Panc1 (cell line): Measurements from ENCODE around the gene TPD52L1. TPM values are rescaled to one million over a fixed set of nuclear protein-coding genes. Genes with fewer than 3 reads are reported as not detected.

Source experiments
- ATAC-seq: fragments of 200-7000 bp; cut with Tn5 transposase; 2 replicates; pipeline ENCODE4 v1.9.1; 2020; ENCODE audit warnings: mild to moderate bottlenecking, moderate library complexity
- BruUV-seq: library from RNA; stranded (reverse); fragments of 400-500 nt; replicated peaks from 2 replicates; lab custom pipeline; 2021; lab: Mats Ljungman, UMichigan
- CTCF ChIA-PET: fragments of 300-600 bp; sonication (Branson Sonifier 250); formaldehyde crosslinking; loops from one replicate; lab custom pipeline; 2022; ENCODE audit warnings: antibody characterized with exemption; lab: Charles Lee
- POLR2A ChIA-PET: fragments of 300-600 bp; sonication (Branson Sonifier 250); formaldehyde crosslinking; loops from one replicate; lab custom pipeline; 2022; ENCODE audit warnings: antibody characterized with exemption; lab: Charles Lee
- DNase-seq: peaks from one replicate; pipeline ENCODE4 v3.0.0-alpha.2; 2010; ENCODE audit warnings: low read depth, low spot score
- H3K27ac ChIP-seq: 2 replicates; pipeline ENCODE4 v1.5.1; 2011; ENCODE audit warnings: mild to moderate bottlenecking, low read length, inconsistent platforms
- H3K27me3 ChIP-seq: fragments of 200-500 bp; sonication (Bioruptor generic); 2 replicates; pipeline ENCODE4 v1.6.0; 2014; ENCODE audit warnings: low read length, inconsistent platforms; ENCODE audit not compliant: control insufficient read depth, insufficient read depth
- H3K36me3 ChIP-seq: fragments of 200-500 bp; sonication (Bioruptor generic); 2 replicates; pipeline ENCODE4 v1.5.1; 2014; ENCODE audit warnings: inconsistent platforms, mild to moderate bottlenecking, low read length, moderate library complexity; ENCODE audit not compliant: control insufficient read depth, insufficient read depth
- H3K4me1 ChIP-seq: 2 replicates; pipeline ENCODE4 v1.5.1; 2011; ENCODE audit warnings: inconsistent platforms, mild to moderate bottlenecking, low read length, moderate library complexity; ENCODE audit not compliant: control insufficient read depth, insufficient read depth
- H3K4me3 ChIP-seq, 2 experiments: 2 replicates each; pipeline ENCODE4 v1.5.1; 2011 to 2012; ENCODE audit warnings: low read depth in 2 of 2, low read length in 2 of 2, mild to moderate bottlenecking in 2 of 2, inconsistent platforms in 1 of 2, moderate library complexity in 1 of 2
- H3K9me3 ChIP-seq: fragments of 200-500 bp; sonication (Bioruptor generic); 2 replicates; pipeline ENCODE4 v1.5.1; 2014; ENCODE audit warnings: low read depth, mild to moderate bottlenecking, inconsistent platforms, low read length, moderate library complexity; ENCODE audit not compliant: control insufficient read depth, insufficient read depth
- CTCF ChIP-seq: fragments of 450-650 bp; IDR thresholded peaks from 2 replicates; pipeline ENCODE4 v1.5.1; 2017; ENCODE audit warnings: mild to moderate bottlenecking
- POLR2AphosphoS5 ChIP-seq: IDR thresholded peaks from 2 replicates; pipeline ENCODE4 v1.6.1; 2012; ENCODE audit warnings: mild to moderate bottlenecking, low read depth, low read length, moderate library complexity
- REST ChIP-seq, 2 experiments: IDR thresholded peaks; 2 replicates each; pipeline ENCODE4 v1.6.1; 2011 to 2012; ENCODE audit warnings: low read depth in 2 of 2, control low read depth in 1 of 2, low read length in 1 of 2, mild to moderate bottlenecking in 1 of 2, moderate library complexity in 1 of 2; ENCODE audit not compliant: insufficient read depth in 1 of 2
- SIN3A ChIP-seq: IDR thresholded peaks from 2 replicates; pipeline ENCODE4 v1.6.1; 2012; ENCODE audit warnings: low read depth, mild to moderate bottlenecking, low read length, moderate library complexity, borderline replicate concordance; ENCODE audit not compliant: insufficient read depth
- TCF7L2 ChIP-seq: IDR thresholded peaks from 2 replicates; pipeline ENCODE4 v1.6.1; 2011; ENCODE audit warnings: mild to moderate bottlenecking, low read depth, low read length, inconsistent platforms
- in situ Hi-C: cut with HindIII; loops from 2 replicates; pipeline ENCODE4 v1.10.0; 2016; ENCODE audit warnings: low sequenced_read_pairs, low pct_unique_long_range_greater_than_20kb
- intact Hi-C: fragments of 100-400 bp; cut with micrococcal nuclease; formaldehyde crosslinking; loops from one replicate; pipeline ENCODE4 v1.10.0; 2022; ENCODE audit not compliant: unreplicated experiment
- total RNA-seq: library from RNA; stranded (reverse); gene quantifications from one replicate; pipeline ENCODE4 v1.2.1, GENCODE V29; 2021; ENCODE audit not compliant: unreplicated experiment

The TPD52L1 gene
- total RNA-seq, 1 experiment from 2014 or later: 2.9 TPM

GRCh38 chr6:125269328-125269985 is 115.9 kb downstream of the TPD52L1 start:
- ATAC-seq: no peak
- no peaks in the 10 kb centered on the region for H3K9me3 ChIP-seq
- H3K27ac ChIP-seq: no peak overlapping the region
- CTCF ChIA-PET: no interaction called here
- in situ Hi-C loops (no loop called here), intact Hi-C loops (no loop called here)
- TF ChIP-seq REST (IDR thresholded peaks at IDR 0.05; ENCODE audit: insufficient read depth in 1 of 2, low read depth in 2 of 2, low read length in 1 of 2) (no peak), SIN3A (no peak), TCF7L2 (no peak), POLR2AphosphoS5 (no peak), CTCF (no peak)
- no peaks in the 10 kb centered on the region for H3K27me3 ChIP-seq
- H3K4me1 ChIP-seq: no peaks in the 10 kb centered on the region
- H3K4me3 ChIP-seq: no peak overlapping the region
- POLR2A ChIA-PET: no interaction called here
- BruUV-seq: no TSS peak
- no peaks in the 10 kb centered on the region for H3K36me3 ChIP-seq
- no peak for DNase-seq

- TF ChIP-seq POLR2AphosphoS5: no peak
- TF ChIP-seq REST (IDR thresholded peaks at IDR 0.05; ENCODE audit: insufficient read depth in 1 of 2, low read depth in 2 of 2, low read length in 1 of 2): no peak
- no peak for TF ChIP-seq SIN3A
- no peak for TF ChIP-seq TCF7L2
- no peak for TF ChIP-seq CTCF
- intact Hi-C loops (no loop called here), in situ Hi-C loops (no loop called here)
- POLR2A ChIA-PET: no interaction called here
- Histone ChIP-seq H3K4me3 (no peak overlapping the region), H3K4me1 (no peaks in the 10 kb centered on the region), H3K9me3 (no peaks in the 10 kb centered on the region), H3K36me3 (peaks cover 7% of the 10 kb centered on the region), H3K27ac (no peak overlapping the region), H3K27me3 (no peaks in the 10 kb centered on the region)
- no peak for ATAC-seq
- DNase-seq: no peak
- CTCF ChIA-PET: no interaction called here
- BruUV-seq: no TSS peak
Measured at GRCh38 chr6:125270380-125270779, 116.8 kb downstream of the TPD52L1 start.
